Activated T-helper 1 cell treated with anti-CD3 and anti-CD28 coated beads, Interleukin-12 subunit alpha, Interleukin-12 subunit beta, Interleukin-2, Interleukin-4 antibody, amounts not matched to agents 30 ng/mL and 10 ng/mL and 1 ng/mL, durations not matched to agents 14 hours and 24 hours and 36 hours (primary cell): ENCODE measurements around the gene CHSY1. TPM values are rescaled to one million over a fixed set of nuclear protein-coding genes. Genes with fewer than 3 reads are reported as not detected.

Experiments used
- DNase-seq: peaks from one replicate; pipeline ENCODE4 v3.0.0; 2021; ENCODE audit warnings: low spot score
- H3K27ac Mint-ChIP-seq: one replicate; pipeline ENCODE4 v1.8.0; 2021; ENCODE audit warnings: mild to moderate bottlenecking, mixed read lengths
- H3K27me3 Mint-ChIP-seq: one replicate; pipeline ENCODE4 v1.8.0; 2022; ENCODE audit warnings: mild to moderate bottlenecking, moderate library complexity, mixed read lengths; ENCODE audit not compliant: insufficient read depth
- H3K36me3 Mint-ChIP-seq: one replicate; pipeline ENCODE4 v1.8.0; 2021; ENCODE audit warnings: low read depth, mixed read lengths
- H3K4me1 Mint-ChIP-seq: one replicate; pipeline ENCODE4 v1.8.0; 2021; ENCODE audit warnings: low read depth, mixed read lengths
- H3K4me3 Mint-ChIP-seq: one replicate; pipeline ENCODE4 v1.8.0; 2021; ENCODE audit warnings: mild to moderate bottlenecking, moderate library complexity, mixed read lengths
- H3K9me3 Mint-ChIP-seq: one replicate; pipeline ENCODE4 v1.8.0; 2021; ENCODE audit warnings: mixed read lengths
- intact Hi-C: fragments of 100-400 bp; cut with micrococcal nuclease; formaldehyde crosslinking; loops from one replicate; pipeline ENCODE4 v1.15.1; 2024
- total RNA-seq: library from RNA; stranded (reverse); gene quantifications from 2 replicates; pipeline ENCODE4 v1.2.3, GENCODE V29; 2022

CHSY1 gene
- total RNA-seq, 1 donor from 2014 or later: 76.3 TPM

DNA sequence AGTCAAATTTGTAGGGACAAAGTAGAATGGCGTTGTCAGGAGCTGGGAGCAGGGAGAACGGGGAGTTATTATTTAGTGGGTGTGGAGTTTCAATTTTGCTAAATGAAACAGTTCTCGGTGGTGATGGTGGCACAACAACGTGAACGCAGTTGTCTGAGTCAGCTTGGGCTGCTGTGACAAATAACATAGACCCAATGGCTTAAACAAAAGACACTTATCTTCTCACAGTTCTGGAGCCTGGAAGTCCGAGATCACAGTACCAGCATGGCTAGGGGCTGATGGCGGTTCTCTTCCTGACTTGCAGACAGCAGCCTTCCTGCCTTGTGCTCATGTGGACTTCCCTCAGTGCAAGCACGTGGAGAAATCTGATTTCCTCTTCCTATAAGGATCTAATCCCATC is 90.2 kb downstream of the CHSY1 start:
- Mint-ChIP-seq H3K4me3 (peak overlapping the region; percentile 2), H3K27me3 (no peaks in the 10 kb centered on the region), H3K27ac (peak overlapping the region; percentile 94), H3K4me1 (peaks cover 47% of the 10 kb centered on the region), H3K9me3 (peaks cover 30% of the 10 kb centered on the region), H3K36me3 (peaks cover 35% of the 10 kb centered on the region)
- DNase-seq: no peak
- intact Hi-C loops: loop anchor here (1.0 to 2.0 kb wide), 2 partner anchors 45 to 63 kb away; no protein-coding TSS in a partner anchor

DNA sequence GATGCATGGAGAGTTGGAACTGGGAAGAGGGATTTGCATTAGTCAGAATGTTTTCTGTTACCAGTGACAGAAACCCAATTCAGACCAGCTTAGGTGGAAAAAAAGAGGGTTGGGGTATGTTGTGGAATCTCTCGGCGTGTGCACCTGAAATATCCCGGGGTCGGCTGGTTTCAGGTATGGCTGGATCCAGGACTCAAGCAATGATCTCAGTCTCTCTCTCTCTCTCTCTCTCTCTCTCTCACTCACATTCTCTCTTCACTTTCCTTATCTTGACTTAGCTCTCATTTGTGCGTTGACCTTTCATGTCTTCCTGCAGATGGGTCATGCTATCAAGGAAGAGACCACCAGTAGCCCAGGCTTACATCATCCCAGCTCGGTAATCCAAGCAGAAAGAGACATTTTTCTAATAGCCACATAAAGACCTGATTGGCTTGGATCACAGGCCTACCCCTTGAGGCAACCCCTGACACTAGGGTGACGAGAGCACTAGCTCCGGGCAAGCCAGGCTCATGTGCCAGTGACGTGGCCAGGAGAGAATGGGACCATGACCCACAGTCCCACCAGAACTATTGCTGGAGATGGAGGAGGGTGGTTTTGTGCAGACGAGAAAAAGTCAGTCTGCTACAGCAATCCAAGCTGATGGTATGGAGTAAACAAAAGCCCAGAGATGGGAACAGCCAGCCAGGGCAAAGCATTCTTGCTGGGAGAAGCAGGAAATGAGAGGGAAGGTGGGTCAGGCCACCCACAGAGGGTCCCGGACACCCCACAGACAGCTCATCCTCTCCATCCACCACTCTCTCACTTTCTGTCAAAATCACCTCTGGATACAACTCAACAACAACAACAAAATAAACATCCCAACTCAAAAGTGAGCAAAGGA is 91.7 kb downstream of the CHSY1 start:
- H3K4me3 Mint-ChIP-seq: peak overlapping the region; percentile 43
- intact Hi-C loops: loop anchor here (1.0 to 2.0 kb wide), 8 partner anchors 8 to 91 kb away; no protein-coding TSS in a partner anchor

DNA sequence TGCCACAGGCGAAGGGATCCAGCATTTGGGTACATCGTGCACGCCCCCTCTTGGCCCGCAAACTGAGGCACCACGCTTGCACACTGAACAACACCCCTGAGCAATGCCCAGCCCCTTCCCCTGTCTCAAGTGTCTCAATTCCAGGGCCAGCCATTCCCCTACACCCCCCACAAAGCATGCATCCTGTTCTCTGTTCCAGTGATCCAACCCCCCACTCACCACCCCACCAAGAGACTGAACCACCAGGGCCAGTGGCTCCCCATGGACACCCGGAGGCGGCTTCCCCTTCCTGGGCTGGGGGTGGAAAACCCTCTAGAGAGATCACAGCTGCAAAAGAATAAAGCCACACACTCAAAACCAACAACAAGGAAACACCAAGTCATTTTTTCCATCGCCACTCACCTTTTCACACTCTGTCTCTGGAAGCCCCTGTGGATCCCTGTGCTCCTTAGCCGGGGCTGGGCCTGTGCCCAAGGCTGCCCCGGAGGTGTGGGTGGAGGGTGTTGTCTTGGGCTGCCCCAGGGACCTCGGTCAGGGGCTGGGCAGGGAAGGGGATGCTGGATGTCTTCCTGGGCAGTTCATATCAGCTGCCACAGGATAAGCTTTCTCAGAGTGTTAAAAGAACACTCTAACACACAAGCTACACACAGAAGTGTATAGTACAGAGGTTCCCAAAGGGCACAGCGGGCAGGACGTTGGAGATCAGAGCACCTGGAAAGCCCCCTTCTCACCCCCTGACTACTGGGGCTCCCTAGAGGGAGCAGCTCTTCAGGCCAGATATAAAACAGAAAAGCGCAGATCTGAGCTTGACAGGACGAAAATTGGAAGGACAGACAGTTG is 92.5 kb downstream of the CHSY1 start:
- Mint-ChIP-seq H3K4me1 (peaks cover 48% of the 10 kb centered on the region), H3K4me3 (peak overlapping the region; percentile 43), H3K36me3 (peaks cover 14% of the 10 kb centered on the region), H3K27ac (peak overlapping the region; percentile 94), H3K9me3 (peaks cover 10% of the 10 kb centered on the region), H3K27me3 (no peaks in the 10 kb centered on the region)
- DNase-seq: peak; percentile 47
- intact Hi-C loops: loop anchor here (1.0 to 2.0 kb wide), 7 partner anchors 9 to 91 kb away; no protein-coding TSS in a partner anchor

More for the DNA sequence above, 91.7 kb downstream of the CHSY1 start:
- H3K27ac Mint-ChIP-seq: peak overlapping the region; percentile 94
- H3K4me1 Mint-ChIP-seq: peaks cover 47% of the 10 kb centered on the region
- DNase-seq: no peak
- peaks cover 23% of the 10 kb centered on the region for H3K36me3 Mint-ChIP-seq
- H3K27me3 Mint-ChIP-seq: no peaks in the 10 kb centered on the region
- peaks cover 16% of the 10 kb centered on the region for H3K9me3 Mint-ChIP-seq

DNA sequence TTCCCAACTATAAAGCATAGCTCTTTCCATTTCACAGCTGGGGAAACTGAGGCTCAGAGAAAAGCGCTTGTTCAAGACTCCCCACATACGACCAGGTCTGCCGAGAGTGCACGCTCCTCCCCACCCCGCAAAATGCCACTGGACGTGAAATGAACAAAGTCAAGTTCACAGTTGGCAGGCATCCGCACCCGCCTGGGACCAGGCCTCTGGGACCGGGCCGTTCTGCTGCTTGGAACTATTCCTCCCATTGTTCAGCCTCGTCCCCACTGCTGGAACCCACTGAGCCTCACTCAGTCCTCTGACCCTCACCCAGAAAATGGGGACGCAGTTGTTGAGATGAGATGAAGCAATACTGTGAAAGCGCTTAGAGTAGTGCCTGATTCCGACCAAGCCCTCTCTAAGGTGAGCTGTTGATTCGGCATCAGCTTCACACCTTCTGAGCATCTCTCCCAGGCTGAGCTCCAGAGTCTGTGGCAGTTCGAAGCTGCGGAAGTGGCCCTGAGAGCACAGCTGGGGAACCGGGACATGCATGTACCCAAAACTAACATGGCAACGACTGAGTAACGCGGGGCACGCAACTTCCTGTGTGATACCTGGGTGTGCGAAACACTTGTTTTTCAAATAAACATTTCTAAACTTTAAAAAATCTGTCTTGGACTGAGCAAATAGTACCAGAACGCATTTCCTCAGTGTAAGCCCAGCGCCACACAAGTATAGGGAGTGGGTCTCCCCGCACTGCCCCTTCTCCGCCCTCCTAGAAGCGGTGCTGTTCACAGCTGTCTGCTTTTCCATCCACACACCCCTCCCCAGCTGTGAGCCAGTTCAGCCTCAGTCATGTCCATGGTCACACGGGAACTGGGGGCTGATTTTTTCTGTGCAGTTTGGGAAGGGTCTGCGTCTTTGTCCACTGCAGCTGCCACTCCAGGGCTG is 93.4 kb downstream of the CHSY1 start:
- Mint-ChIP-seq H3K36me3 (peaks cover 6% of the 10 kb centered on the region), H3K27me3 (no peaks in the 10 kb centered on the region), H3K4me1 (peaks cover 47% of the 10 kb centered on the region), H3K9me3 (peaks cover under 1% of the 10 kb centered on the region), H3K4me3 (no peak overlapping the region), H3K27ac (peak overlapping the region; percentile 94)
- DNase-seq: no peak
- intact Hi-C loops: loop anchor here (1.0 to 2.0 kb wide), 7 partner anchors 10 to 92 kb away; no protein-coding TSS in a partner anchor

DNA sequence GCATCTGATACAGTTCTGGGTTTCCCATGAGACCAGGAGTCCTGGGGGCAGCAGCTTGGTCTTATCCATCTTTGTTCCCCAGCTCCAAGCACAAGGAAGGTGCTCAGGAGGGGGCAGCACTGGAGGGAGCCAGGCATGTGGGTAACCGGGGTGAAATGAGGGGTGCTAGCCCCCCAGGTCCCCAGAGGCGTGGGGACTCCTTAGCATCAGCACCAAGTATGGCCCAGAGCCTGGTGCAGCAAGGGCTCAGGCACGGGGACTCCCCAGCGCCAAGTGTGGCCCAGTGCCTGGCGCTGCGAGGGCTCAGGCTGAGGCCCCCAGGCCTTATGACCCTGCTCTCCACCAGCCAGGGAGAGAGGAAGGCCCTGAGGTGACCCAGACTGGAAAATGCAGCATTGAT is 94.1 kb downstream of the CHSY1 start:
- Mint-ChIP-seq H3K36me3 (peaks cover 6% of the 10 kb centered on the region), H3K4me1 (peaks cover 46% of the 10 kb centered on the region), H3K4me3 (no peak overlapping the region), H3K27me3 (no peaks in the 10 kb centered on the region), H3K9me3 (no peaks in the 10 kb centered on the region), H3K27ac (no peak overlapping the region)
- no peak for DNase-seq
- intact Hi-C loops: loop anchor here (2.0 kb wide), 2 partner anchors 21 to 93 kb away; no protein-coding TSS in a partner anchor

DNA sequence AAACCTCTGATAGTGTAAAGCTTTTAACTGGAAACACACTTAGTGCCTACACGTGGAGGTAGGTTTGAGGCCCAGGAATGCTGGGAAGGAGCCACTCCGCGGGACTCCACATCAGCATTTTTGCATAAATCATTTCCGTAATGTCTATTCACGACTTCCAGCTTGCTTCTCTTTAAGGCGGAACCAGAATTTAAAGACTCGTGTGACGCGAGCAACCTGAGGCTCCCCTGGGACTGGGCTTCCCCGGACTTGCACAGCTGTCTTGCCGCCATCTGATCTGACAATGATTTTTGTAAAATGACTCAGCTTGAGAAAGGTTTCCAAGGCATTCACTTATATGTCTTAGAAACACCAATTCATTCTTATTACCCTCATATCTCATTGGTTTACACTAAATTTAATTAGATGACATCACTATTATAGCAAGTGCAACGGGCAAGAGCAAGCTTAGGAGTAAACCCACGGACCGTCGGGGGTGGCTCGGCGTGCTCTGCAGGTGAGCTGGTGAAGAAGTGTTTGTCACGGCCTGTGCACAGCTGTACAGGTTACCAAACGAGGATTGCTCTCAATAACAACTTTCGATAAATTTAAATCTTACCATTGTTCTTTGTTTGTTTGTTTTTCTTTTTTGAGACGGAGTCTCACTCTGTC is 95.2 kb downstream of the CHSY1 start:
- Mint-ChIP-seq H3K4me1 (peaks cover 41% of the 10 kb centered on the region), H3K27me3 (no peaks in the 10 kb centered on the region), H3K36me3 (peaks cover 2% of the 10 kb centered on the region), H3K9me3 (no peaks in the 10 kb centered on the region), H3K27ac (no peak overlapping the region), H3K4me3 (no peak overlapping the region)
- intact Hi-C loops: no loop called here
- DNase-seq: no peak

DNA sequence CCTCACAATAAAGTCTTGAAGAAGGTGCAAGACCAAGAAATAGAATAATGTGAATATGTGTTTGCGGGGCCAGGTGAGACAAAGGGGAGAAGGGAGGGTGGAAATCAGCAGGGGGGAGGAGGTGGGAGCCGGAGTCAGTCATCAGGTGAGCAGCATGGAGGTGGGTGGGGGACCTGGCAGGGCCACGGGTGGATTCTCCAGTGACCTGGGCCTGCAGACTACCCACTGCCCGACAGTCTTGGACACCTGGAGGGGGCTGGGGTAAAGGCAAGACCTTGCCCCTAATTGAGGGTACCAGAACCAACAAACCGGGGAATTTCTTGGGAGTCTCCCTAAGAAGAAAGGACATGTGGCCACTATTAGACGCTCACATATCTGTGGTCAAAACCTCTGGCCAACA is 95.8 kb downstream of the CHSY1 start:
- Mint-ChIP-seq H3K36me3 (peaks cover 2% of the 10 kb centered on the region), H3K4me1 (peaks cover 42% of the 10 kb centered on the region), H3K4me3 (no peak overlapping the region), H3K27me3 (no peaks in the 10 kb centered on the region), H3K27ac (no peak overlapping the region), H3K9me3 (no peaks in the 10 kb centered on the region)
- intact Hi-C loops: no loop called here
- no peak for DNase-seq

DNA sequence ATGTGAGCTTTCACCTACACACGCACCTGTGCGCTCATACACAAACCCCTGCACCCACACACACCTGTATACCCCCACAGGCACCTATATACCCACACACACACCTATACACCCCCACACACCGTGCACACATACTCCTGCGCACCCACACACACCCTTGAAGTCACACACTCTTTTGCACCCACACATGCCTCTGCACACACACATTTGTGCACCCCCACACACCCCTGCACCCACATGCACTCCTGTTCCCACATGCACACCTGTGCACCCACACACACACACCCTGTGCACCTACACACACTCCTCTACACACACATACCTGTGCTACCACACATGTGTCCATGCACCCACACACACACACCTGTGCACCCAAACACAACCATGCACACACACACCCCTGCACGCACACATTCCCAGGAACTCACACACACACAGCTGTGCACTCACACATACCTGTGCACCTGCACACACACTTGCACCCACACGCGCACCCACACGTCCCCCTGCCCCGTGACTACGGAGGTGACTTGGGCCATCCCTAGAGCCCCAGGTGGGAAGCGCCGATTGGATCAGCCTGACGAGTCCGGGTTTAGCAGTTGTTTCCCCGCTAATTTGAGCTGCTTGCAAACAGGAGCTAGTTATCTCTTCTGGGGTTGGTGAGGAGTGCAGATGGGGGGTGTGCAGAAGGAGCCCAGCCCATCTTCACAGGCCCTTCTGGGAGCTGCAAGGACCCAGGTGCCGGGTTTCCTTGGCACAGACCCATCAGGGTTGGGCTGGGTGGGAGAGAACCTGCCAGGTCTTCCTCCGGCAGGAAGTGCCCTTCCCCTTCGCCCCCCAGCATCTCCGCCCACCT is 97.8 kb downstream of the CHSY1 start:
- H3K9me3 Mint-ChIP-seq: no peaks in the 10 kb centered on the region
- no peak for DNase-seq
- H3K36me3 Mint-ChIP-seq: no peaks in the 10 kb centered on the region
- peak overlapping the region; percentile 8 for H3K27ac Mint-ChIP-seq
- intact Hi-C loops: no loop called here
- peaks cover 30% of the 10 kb centered on the region for H3K4me1 Mint-ChIP-seq
- no peak overlapping the region for H3K4me3 Mint-ChIP-seq
- H3K27me3 Mint-ChIP-seq: no peaks in the 10 kb centered on the region

DNA sequence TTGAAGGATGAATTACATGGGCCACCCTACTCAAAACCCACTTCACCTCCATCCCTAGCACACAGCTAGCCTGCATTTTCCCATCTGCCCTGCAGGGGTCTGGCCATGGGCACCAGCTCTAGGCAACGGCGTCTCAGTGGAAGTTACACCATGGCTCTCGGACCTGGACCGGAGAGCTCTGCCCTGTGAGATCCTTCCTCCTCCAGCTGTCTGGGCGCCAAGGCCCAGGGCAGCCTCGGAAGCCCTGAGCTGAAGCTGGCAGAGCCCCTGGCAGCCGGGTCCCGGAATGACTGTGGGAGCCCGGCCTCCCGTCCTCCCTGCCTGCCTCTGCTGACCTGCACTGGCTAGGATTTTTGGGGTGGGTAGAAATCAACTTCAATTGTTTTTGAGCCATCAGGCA is 98.9 kb downstream of the CHSY1 start:
- Mint-ChIP-seq H3K9me3 (no peaks in the 10 kb centered on the region), H3K4me3 (no peak overlapping the region), H3K4me1 (peaks cover 31% of the 10 kb centered on the region), H3K27ac (no peak overlapping the region), H3K27me3 (no peaks in the 10 kb centered on the region), H3K36me3 (no peaks in the 10 kb centered on the region)
- intact Hi-C loops: no loop called here
- DNase-seq: no peak

DNA sequence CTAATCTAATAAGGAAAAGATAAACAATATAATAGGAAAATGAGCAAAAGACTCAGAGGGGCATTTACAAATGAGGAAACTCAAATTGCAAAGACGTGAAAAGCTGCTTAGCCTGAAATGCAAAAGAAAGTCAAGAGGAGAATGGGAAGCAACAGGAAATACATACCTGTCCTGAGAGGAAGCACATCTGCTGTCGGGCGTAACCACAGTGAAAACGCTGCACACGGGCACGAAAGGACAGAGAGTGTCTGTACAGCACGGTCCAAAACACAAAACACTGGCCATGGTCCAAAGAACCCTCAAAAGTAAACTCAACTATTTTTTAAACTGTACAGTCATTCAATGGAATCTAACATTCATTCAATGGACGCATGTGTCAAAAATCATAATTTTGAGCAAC is 100.6 kb downstream of the CHSY1 start:
- Mint-ChIP-seq H3K36me3 (no peaks in the 10 kb centered on the region), H3K4me1 (peaks cover 40% of the 10 kb centered on the region), H3K27ac (peak overlapping the region; percentile 6), H3K4me3 (no peak overlapping the region), H3K9me3 (no peaks in the 10 kb centered on the region), H3K27me3 (no peaks in the 10 kb centered on the region)
- DNase-seq: no peak
- intact Hi-C loops: no loop called here

DNA sequence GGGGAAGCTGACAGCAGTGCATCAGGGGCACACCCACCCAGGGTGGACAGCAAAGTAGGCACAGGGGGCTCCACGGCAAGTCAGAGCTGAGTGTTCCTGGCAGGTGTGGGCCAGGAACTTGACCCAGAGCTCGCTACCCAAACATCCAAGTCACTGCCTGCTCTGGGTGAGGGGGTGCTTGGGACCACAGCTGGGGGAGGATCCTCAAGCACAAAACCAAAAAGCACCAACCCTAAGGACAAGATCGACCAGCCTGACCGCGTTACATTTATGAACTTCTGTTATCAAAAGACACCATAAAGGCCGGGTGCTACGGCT is 101.2 kb downstream of the CHSY1 start:
- H3K27me3 Mint-ChIP-seq: no peaks in the 10 kb centered on the region
- no peak overlapping the region for H3K27ac Mint-ChIP-seq
- H3K9me3 Mint-ChIP-seq: no peaks in the 10 kb centered on the region
- H3K36me3 Mint-ChIP-seq: no peaks in the 10 kb centered on the region
- no peak for DNase-seq
- H3K4me3 Mint-ChIP-seq: no peak overlapping the region
- peaks cover 46% of the 10 kb centered on the region for H3K4me1 Mint-ChIP-seq
- intact Hi-C loops: no loop called here
